HuH-7.5 (cell line): Measurements from ENCODE around the gene DYRK4.

ENCODE experiments used
- DNase-seq: peaks from one replicate; pipeline ENCODE4 v3.0.0; 2011; ENCODE audit warnings: low spot score

The DYRK4 gene

GRCh38 chr12:4564818-4565217 is 2.8 kb downstream of the DYRK4 start:
- no peak for DNase-seq

- DNase-seq, result no peak
Measured at GRCh38 chr12:4566474-4566873, 4.5 kb downstream of the DYRK4 start.

- no peak for DNase-seq
Measured at GRCh38 chr12:4567073-4567881, 5.3 kb downstream of the DYRK4 start.

GRCh38 chr12:4569261-4569660 is 7.3 kb downstream of the DYRK4 start:
- no peak for DNase-seq

GRCh38 chr12:4572680-4573079 is 10.7 kb downstream of the DYRK4 start:
- DNase-seq, result no peak

GRCh38 chr12:4579305-4580102 is 17.5 kb downstream of the DYRK4 start:
- peak; percentile 19 for DNase-seq

- DNase-seq, result no peak
Measured at GRCh38 chr12:4580281-4580688, 18.3 kb downstream of the DYRK4 start.

- DNase-seq, result no peak
Measured at GRCh38 chr12:4584281-4584680, 22.3 kb downstream of the DYRK4 start.

GRCh38 chr12:4584896-4585295 is 22.9 kb downstream of the DYRK4 start:
- DNase-seq, result no peak

- no peak for DNase-seq
Measured at GRCh38 chr12:4586500-4586899, 24.5 kb downstream of the DYRK4 start.

- DNase-seq, result no peak
Measured at GRCh38 chr12:4587108-4587507, 25.1 kb downstream of the DYRK4 start.

- no peak for DNase-seq
Measured at GRCh38 chr12:4588916-4589315, 26.9 kb downstream of the DYRK4 start.

- no peak for DNase-seq
Measured at GRCh38 chr12:4589941-4590340, 27.9 kb downstream of the DYRK4 start.

GRCh38 chr12:4591180-4591687 is 29.2 kb downstream of the DYRK4 start:
- DNase-seq, result no peak

- DNase-seq, result no peak
Measured at GRCh38 chr12:4595881-4596280, 33.9 kb downstream of the DYRK4 start.

- no peak for DNase-seq
Measured at GRCh38 chr12:4603421-4603820, 41.4 kb downstream of the DYRK4 start.

- no peak for DNase-seq
Measured at GRCh38 chr12:4603946-4604345, 41.9 kb downstream of the DYRK4 start.

- peak; percentile 39 for DNase-seq
Measured at GRCh38 chr12:4604684-4605193, 42.7 kb downstream of the DYRK4 start.

- DNase-seq, result no peak
Measured at GRCh38 chr12:4607056-4607455, 45.0 kb downstream of the DYRK4 start.

GRCh38 chr12:4609071-4609470 is 47.1 kb downstream of the DYRK4 start:
- DNase-seq, result no peak

GRCh38 chr12:4610481-4610880 is 48.5 kb downstream of the DYRK4 start:
- no peak for DNase-seq

GRCh38 chr12:4615667-4616066 is 53.7 kb downstream of the DYRK4 start:
- no peak for DNase-seq

- DNase-seq, result no peak
Measured at GRCh38 chr12:4621511-4621910, 59.5 kb downstream of the DYRK4 start.
